NCI-H1694 (cell line): Measurements from ENCODE around the gene FAM124A.

Experiments used
- DNase-seq: peaks from one replicate; lab custom pipeline; 2025; lab: John Stamatoyannopoulos, UW

Gene FAM124A

DNA sequence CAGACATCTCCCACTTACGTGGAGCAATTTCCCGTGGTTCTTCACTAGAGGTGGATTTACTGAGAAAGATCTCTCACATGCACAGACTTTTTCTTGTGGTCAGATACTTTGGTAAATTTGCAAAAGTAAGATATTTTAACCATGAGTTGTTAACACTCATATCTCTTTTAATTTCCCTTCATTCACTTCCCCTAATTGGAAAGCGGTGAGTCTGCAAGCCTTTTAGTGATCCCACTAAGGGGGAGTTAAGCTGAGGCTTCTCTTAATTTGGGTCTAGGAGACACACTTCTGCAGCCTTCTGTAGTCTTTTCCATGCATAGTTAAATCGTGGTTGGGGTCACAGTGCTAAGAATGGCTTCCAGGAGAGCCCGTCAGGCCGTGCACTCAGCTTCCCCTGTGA, 86.6 kb downstream of the FAM124A start:
- no peak for DNase-seq

DNA sequence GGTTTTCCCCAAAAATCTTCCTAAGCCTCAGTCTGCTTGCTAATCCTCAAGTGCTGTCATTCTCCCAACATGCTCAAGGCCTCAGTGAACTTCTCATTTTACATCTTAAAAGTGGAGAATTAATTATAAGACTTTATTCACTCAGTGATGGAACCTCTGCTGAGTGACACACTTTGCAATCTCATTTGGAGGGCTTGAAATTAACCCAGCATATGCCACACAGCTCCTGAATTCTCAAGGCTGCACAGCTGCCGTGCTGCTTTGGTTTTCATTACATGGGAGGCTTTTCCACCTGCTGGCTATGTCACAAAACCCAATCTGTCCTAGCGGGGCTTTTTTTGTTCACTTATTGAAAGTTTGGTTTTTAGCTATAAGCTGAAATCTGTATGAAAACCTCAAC, 89.0 kb downstream of the FAM124A start:
- no peak for DNase-seq

DNA sequence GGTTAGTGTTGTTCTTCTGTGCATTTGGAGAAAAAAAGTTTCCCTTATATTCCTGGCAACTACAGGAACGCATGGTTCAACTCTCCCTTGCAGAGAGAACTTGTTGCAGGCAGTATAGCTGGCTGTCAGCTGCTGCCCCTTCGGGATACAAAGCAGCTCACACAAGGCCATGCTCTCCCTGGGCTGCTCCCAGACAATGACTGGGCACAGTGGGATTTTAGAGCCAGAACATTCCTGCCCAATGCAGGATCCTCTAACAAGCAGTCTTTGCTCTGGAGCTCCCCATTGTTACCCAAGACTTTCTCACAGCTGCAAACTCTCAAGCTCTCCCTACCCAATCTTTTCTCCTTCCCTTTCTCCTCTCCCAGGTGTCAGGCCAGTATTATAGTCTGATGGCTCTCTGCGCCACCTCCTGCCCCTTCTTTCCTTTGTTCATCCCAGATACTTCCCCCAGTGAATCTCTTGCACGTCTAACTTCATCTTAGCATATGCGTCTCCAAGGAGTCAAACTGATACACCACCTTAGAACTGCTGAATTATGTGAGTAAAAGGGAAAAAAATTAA, 89.8 kb downstream of the FAM124A start:
- no peak for DNase-seq

DNA sequence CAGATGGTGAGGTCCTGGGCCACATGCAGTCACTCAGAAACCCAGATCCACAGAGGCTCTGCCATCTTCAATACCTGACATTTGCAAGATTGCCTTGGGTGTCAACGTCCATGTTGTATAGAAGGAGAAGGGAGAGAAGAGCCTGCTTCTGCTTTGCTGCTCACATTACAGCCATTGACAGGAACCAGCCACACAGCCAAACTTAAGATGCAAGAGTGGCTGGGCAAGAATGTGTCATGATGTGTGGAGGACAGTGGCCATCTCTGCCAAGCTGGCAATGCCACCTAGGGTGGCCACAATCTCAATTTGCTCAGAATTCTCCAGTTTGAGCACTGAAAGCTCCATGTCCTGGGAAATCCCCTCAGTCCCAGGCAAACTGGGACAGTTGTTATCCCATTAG, 91.4 kb downstream of the FAM124A start:
- DNase-seq = no peak

DNA sequence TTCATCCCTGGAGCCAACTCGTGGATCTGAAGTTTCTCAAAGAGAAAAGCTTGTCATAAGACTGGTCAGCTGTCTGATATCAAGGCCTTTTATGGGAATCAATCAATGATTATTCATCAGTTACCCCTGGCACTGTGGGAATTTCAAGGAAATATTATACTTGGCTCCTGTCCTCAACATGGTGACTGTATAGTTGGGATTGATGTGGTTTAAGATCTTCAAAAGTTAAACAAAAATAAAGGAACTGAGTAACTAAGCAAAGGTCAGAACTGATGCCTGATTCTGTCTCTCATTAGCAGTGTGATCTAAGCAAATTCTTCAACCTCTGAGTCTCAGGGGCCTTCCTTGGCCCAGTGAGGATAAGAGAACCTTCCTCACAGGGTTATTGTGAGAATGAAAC, 95.1 kb downstream of the FAM124A start:
- DNase-seq = no peak

DNA sequence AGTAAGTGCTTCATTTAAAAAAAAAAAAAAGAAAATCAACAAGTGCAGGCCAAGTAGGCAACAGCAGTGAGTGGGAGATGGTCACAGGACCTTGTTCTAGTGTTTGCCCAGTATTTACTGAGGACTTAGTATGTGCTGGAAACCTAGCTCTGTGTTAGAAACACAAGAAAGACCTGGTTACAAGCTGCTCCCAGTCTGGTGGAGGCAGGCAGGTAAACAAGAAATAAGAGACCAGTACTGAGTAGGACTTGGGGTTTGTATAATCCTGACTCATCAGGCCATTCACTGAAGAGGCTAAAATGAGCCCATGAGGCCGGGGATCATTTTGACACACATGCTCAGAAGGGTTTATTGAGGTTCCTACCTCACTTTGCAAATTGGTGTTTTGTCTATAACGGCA, 95.8 kb downstream of the FAM124A start:
- no peak for DNase-seq

DNA sequence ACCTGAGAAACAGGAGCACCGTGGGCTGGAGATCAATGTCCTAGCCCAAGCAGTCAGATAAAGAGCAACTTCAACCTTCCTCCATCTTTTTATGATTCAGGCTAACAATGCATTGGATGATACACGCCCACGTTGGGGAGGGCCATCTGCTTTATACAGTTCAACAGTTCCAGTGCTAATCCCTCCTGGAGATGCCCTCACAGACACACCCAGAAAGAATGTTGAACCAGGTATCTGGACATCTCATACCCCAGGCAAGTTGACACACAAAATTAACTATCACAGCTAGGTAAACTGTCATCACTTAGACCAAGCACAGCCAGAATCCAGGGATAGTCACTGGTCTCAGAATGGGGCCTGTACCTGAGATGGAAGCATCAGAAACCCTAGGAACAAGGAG, 96.7 kb downstream of the FAM124A start:
- no peak for DNase-seq

DNA sequence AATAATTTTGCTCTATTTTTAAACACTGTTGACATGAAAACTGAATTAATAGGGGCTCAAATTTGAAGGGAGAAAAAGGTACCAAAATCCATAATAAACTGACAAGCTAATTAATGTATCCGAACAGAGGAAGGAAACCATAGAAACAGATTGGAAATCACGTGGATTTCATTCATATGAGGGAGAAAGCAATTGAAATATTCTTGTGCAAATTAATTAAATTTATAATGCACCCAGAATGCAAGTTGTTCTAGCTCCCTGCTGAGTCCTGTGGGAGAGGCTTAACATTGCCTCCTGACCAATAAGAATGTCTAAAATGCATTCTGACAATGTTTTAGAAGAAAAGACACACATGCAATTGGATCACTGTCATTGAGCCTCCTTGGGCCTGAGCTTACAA, 99.6 kb downstream of the FAM124A start:
- no peak for DNase-seq

DNA sequence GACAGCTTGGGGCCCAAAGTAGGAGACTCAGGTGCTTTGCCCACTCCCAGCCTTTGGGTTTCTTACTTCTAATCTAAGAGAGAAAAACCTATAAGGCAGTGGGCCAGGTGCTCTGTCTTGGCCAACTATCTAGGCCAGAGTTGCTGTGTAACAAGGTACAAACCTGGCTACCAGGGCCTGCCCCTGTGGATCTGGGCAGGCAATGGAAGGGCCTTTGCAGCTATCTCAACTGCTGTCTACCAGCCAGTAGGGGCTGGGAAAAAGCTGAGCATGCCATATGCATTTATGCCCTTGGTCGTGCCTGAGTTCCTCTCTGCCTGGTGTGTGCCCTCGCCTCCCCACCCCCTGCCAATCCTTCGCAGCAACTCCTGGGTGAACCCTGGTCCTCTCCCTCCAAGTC, 100.6 kb downstream of the FAM124A start:
- no peak for DNase-seq

DNA sequence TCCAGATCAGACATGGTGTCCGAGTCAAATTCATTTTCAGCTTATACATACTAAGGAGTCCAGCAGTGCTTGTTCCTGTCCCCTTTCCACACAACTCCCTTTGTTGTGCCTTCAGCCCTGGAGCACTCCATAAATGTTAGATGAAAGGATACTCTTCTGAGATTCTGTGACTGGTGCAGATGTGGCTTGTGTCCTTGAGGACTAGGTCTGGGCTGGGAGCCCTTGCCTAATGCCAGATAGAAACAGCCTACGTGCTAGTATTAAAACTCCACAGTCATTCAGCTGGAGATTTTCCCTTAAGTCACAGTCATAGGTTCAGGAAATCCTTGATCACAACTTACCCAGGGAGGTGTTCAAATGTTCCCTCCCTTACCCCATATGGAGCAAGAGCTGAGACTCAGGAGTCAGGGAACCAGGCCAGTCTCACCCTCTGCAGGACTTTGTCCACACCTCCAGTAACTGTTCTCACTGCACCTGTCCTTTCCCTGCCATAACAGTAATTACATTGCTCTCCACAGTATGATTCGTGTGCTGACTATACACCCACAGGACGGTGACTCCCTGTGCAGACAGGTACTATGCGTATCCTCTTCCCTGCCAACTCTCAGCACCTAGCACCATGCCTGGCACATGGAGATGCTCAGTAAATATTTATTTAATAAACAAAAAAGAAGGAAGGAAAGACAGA, 101.8 kb downstream of the FAM124A start:
- no peak for DNase-seq

DNA sequence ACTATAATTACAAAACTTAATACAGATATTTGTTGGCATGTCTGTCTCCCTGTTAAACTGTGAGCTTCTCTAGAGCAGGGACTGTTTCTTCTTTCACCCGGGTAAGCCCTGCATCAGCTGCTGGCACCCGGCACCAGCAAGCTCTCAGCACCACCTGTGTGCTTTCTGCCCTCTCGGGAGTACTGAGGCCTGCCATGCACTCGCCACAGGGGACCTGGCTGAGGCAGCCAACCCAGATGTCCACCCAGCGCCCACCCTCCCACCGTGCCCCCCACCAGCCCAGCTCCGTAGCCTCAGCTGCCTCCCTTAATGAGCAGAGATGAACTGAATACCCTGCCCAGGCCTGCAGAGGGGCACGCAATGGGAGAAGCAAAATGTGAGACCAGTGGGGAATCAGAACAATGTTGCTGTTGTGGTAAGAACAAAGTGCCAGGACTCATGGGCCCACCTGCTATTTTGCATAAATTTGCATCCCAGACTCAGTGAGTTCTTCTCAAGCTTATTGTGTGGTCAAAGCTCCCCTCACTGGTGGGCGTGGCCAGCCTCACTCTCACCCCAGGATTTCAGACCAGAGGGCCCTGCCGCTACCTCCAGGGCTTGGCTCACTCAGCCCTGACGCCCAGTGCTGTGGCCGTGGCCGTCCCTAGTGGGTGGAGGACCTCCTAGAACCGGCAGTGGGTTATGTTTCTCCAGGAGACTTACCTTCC, 102.7 kb downstream of the FAM124A start:
- DNase-seq = no peak

DNA sequence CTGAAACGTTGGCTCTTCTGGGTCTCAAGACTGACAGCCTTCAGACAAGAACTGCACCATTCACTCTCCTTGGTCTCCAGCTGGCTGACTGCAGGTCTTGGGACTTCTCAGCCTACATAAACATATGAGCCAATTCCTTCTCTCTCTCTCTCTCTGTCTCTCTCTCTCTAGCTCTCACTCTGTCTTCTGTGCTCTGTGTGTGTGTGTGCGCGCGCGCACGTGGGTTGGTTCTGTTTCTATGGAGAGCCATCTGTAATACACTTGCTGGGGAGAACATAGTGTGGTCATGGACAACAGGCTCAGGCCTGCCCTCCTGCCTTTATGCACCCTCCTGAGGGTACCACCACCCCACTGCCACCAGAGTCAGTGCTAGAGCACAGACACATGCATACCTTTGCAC, 103.6 kb downstream of the FAM124A start:
- DNase-seq = no peak

DNA sequence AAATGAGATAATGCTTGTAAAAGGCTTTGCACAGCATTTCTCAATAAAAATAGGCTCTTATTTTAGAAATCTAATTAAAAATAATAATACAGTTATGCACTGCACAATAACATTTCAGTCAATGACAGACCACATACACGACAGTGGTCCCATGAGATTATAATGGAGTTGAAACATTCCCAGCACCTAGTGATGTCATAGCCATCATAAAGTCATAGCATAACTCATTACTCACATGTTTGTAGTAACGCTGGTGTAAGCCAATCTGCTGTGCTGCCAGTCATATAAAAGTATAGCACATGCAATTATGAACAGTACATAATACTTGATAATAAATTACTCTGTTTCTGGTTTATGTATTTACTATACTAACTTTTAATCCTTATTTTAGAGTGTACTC, 104.6 kb downstream of the FAM124A start:
- no peak for DNase-seq

DNA sequence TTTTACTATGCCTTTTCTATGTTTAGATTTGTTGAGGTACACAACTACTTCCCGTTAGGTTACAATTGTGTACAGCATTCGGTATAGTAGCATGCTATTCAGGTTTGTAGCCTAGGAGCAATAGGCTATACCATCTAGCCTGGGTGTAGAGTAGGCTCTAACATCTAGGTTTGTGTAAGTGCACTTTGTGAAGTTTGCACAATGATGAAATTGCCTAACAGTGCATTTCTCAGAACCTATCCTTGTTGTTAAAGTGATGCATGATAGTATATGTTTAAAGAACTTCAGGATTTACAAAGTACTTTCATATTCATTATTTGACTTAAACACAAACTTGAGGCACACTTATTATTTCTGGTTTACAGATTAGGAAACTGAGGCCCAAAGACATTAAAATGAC, 105.8 kb downstream of the FAM124A start:
- DNase-seq = no peak

DNA sequence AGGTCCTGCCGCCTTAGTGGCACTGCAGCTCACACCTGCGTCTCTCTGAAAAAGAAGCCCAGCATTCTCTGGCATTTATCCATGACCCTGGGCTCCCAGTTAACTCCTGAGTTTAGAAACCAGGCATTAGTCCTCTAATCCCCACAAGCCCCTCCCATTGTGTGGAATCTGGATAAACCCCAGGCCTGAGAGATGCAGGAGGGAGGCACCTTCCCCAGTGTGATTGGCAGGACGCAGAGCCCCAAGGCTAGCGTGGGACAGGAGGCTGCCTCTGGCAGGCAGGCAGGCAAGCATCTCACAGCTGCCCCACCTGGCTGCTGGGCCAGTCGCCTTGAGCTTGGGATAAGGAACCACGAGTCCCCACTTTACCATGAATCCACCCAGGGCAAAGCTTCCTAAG, 106.3 kb downstream of the FAM124A start:
- no peak for DNase-seq

DNA sequence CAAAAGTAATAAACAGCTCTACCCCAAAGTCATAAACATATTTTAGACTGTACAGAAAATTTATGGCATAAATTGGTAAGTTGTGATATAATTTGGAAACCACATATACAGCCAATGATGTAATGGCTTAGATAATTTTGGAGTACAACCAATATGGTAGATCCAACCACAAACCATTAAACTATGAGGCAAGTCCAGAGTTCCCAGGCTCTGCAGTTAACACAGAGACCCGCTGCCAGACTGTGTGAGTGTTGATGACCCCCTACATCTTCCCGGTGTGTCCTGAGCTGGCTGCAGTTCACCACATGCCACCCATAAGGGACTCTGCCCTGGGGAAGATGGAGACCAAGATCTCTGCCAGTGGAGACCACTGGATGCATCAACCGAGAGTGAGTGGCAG, 107.4 kb downstream of the FAM124A start:
- DNase-seq = no peak

DNA sequence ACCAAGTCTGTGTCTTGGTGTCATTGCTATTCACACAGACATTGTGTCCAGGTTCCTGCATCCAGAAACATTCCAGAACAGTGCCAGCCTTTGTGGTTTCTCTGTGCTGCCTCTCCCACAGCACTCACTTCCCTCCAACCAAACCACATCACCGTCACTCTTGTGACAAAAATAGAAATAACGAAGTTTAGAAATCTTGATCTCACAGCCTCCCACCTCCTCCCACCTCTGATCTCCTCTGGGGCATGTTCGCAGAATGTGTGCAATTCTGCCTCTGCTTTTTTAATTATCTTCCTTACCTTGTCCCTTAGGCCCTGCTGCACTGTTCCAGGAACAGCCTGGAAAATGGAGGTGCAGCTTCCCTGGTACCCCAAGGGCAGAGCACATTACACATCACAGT, 108.6 kb downstream of the FAM124A start:
- no peak for DNase-seq

DNA sequence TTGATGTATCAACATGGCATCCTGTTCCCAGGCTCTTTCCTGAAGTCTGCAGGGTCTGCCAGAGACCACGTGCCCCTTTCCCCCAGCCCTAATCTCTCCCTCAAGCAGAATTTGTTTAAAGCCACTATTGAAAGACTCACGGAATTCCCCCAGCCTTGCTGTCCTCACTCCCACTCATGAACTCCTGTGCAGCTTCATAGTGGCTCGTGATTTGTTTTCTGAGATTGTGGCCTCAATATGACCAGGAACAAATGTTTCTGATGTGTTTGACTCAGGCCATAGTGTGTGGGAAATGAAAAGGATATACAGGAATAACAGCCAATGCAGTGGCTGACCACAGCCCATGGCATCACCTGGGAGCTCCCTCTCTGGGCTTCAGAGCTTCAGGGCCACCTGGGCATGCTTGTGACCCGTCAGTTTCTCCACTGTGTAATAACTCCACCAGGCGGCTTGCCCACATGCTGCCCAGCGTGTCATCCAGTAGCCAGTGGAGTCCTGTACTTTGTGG, 109.2 kb downstream of the FAM124A start:
- DNase-seq = no peak

DNA sequence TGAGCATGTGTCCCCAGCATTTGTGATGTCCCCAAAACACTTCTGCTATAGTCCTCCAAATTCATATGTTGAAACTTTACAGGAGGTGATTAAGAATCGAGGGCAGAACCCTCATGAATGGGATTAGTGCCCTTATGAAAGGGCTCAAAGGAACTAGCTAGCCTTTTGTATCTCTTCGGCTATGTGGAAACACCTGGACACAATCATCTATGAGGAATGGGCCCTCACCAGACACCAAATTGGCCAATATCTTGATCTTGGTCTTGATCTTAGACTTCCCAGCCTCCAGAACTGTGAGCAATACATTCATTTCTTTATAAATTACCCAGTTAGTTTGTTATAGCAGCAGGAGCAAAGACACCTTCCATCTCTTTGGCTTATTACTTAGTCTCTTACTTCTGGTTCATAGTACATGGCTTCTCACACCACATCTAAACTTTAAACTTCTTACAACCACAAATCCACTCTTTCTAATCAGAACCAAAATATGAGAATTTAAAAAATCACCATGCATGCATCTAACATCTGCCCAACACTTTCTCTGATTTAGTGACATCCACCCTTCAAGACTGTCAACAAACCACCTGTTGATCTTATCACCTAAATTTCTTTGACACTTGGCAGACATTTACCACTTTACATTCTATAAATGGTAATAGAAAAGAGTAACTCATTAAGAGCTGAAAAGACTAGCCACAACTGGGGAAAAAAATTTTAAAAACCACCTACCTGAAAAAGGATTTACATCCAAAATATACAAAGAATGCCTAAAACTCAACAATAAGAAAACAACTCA, 110.6 kb downstream of the FAM124A start:
- DNase-seq = no peak

DNA sequence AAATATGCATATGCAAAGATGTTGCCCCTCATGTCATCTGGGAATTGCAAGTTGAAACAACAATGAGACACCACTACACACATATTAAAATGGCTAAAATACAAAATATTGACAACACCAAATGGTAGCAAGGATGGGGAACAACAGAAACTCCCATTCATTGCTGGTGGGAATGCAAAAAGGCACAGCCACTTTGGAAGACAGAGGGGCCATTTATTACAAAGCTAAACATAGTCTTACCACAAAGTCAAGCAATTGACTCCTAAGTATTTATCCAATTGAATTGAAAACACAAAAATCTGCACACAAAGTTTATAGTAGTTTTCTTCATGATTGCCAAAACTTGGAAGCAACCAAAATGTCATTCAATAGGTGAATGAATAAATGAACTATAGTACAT, 111.2 kb downstream of the FAM124A start:
- DNase-seq = no peak

DNA sequence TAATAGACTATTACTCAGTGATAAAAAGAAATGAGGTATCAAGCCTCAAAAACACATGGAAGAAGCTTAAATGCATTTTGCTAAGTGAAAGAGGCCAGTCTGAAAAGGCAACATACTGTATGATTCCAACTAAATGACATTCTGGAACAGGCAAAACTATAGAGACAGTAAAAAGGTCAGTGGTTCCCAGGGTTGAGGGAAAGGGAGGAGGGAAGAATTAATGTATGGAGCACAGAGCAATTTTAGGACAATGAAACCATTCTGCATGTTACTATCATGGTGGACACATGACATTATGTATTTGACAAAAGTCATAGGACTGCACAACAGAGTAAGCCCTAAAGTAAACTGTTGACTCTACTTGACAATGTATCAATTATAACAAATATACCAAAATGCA, 111.6 kb downstream of the FAM124A start:
- no peak for DNase-seq
